Esophagus squamous epithelium (tissue), 5 donors: ENCODE results near the gene VSNL1. TPM values are rescaled to one million over a fixed set of nuclear protein-coding genes. Genes with fewer than 3 reads are reported as not detected.

Experiments
- DNase-seq: peaks from one replicate; lab custom pipeline; 2025; lab: John Stamatoyannopoulos, UW
- H3K27ac ChIP-seq, 4 donors: fragments of 200-600 bp; sonication (generic); one replicate each; pipeline ENCODE4 v1.5.1; 2016 to 2019; ENCODE audit warnings: mild to moderate bottlenecking in 1 of 4
- H3K27me3 ChIP-seq, 4 donors: fragments of 200-600 bp; sonication (generic); 1 replicate in 3 of 4; 2 replicates in 1 of 4; pipeline versions ENCODE4 v1.5.1 to v1.6.0; 2017 to 2021; ENCODE audit warnings: antibody characterized with exemption in 1 of 4
- H3K36me3 ChIP-seq, 3 donors: fragments of 200-600 bp; sonication (generic); one replicate each; pipeline ENCODE4 v1.5.1; 2016 to 2019
- H3K4me1 ChIP-seq, 3 donors: fragments of 200-600 bp; sonication (generic); one replicate each; pipeline ENCODE4 v1.5.1; 2017 to 2019
- H3K4me3 ChIP-seq, 4 donors: fragments of 200-600 bp; sonication (generic); 1 replicate in 3 of 4; 2 replicates in 1 of 4; pipeline ENCODE4 v1.5.1; 2016 to 2019; ENCODE audit warnings: mild to moderate bottlenecking in 2 of 4, moderate library complexity in 1 of 4
- H3K9me3 ChIP-seq, 3 donors: fragments of 200-600 bp; sonication (generic); one replicate each; pipeline ENCODE4 v1.5.1; 2016 to 2019
- CTCF ChIP-seq, 6 experiments: fragments of 450-650 bp in 4 of 6; fragments of 200-600 bp in 2 of 6; sonication (generic) in 2 of 6; IDR thresholded peaks; one replicate each; pipeline ENCODE4 v1.5.1; 2016 to 2019; ENCODE audit warnings: antibody characterized with exemption in 6 of 6, mild to moderate bottlenecking in 4 of 6, moderate library complexity in 4 of 6
- POLR2A ChIP-seq, 4 donors: fragments of 450-650 bp; IDR thresholded peaks; one replicate each; pipeline ENCODE4 v1.6.1; 2017; ENCODE audit warnings: antibody characterized with exemption in 4 of 4, mild to moderate bottlenecking in 4 of 4, moderate library complexity in 3 of 4
- WGBS, 2 donors: methylation state at CpG; one replicate each; pipeline ENCODE4 v1.1.5; 2018; 5-methylcytosine and 5-hydroxymethylcytosine counted together
- intact Hi-C: fragments of 100-400 bp; cut with DNase I; formaldehyde crosslinking; loops from one replicate; pipeline ENCODE4 v1.15.0; 2022
- total RNA-seq, 4 donors: library from RNA; depleted of rRNA; stranded (reverse); fragments of >200 nt; gene quantifications; one replicate each; pipeline ENCODE4 v1.1.0, GENCODE V29; 2016
- donor health status: DM: yes; HTN: yes; CAD: no.

The VSNL1 gene
- total RNA-seq, 4 donors from 2014 or later, result 39.1 to 88.3 (median 51.0) TPM

- Histone ChIP-seq H3K4me1 (peaks cover 10 to 66% (median 21%) of the 10 kb centered on the region in 3 donors), H3K36me3 (no peaks in the 10 kb centered on the region), H3K4me3 (no peak overlapping the region), H3K27me3 (no peaks in the 10 kb centered on the region), H3K27ac (peak overlapping the region; percentile 9 to 91 (median 70)), H3K9me3 (no peaks in the 10 kb centered on the region)
- WGBS, 2 donors, result 24 to 28% methylated on average over 5 to 7 of the region's 7 CpGs
- DNase-seq, result no peak
- TF ChIP-seq POLR2A (IDR thresholded peaks at IDR 0.05) (no peak), CTCF (IDR thresholded peaks at IDR 0.05) (no peak)
- intact Hi-C loops, result no loop called here
Measured at GRCh38 chr2:17594533-17595401, 54.3 kb downstream of the VSNL1 start.

GRCh38 chr2:17599617-17600016 lies 59.1 kb downstream of the VSNL1 start:
- intact Hi-C loops, result no loop called here
- no peaks in the 10 kb centered on the region for H3K9me3 ChIP-seq
- no peak for DNase-seq
- H3K4me1 ChIP-seq, result peaks cover 1 to 26% (median 4%) of the 10 kb centered on the region in 3 donors
- H3K4me3 ChIP-seq, result no peak overlapping the region
- 56 to 75% methylated on average over 1 of the region's 1 CpG for WGBS, 2 donors
- H3K27ac ChIP-seq, result peak overlapping the region in 3 of 4 donors; percentile 51 to 63 (median 53)
- TF ChIP-seq POLR2A (IDR thresholded peaks at IDR 0.05) (no peak), CTCF (IDR thresholded peaks at IDR 0.05) (no peak)
- H3K36me3 ChIP-seq, result peaks cover 0 to 14% (median 0%) of the 10 kb centered on the region in 3 donors
- H3K27me3 ChIP-seq, result no peaks in the 10 kb centered on the region

- Histone ChIP-seq H3K4me1 (peaks cover 0 to 19% (median 0%) of the 10 kb centered on the region in 3 donors), H3K27me3 (no peaks in the 10 kb centered on the region), H3K36me3 (peaks cover 0 to 14% (median 0%) of the 10 kb centered on the region in 3 donors), H3K27ac (no peak overlapping the region), H3K9me3 (no peaks in the 10 kb centered on the region), H3K4me3 (no peak overlapping the region)
- no peak for DNase-seq
- intact Hi-C loops, result no loop called here
- no peak for TF ChIP-seq CTCF (IDR thresholded peaks at IDR 0.05)
- no peak for TF ChIP-seq POLR2A (IDR thresholded peaks at IDR 0.05)
Measured at GRCh38 chr2:17600556-17601204, 60.2 kb downstream of the VSNL1 start.

GRCh38 chr2:17604050-17604449 lies 63.6 kb downstream of the VSNL1 start:
- DNase-seq, result no peak
- peak overlapping the region in 2 of 4 donors; percentile 13 to 42 for H3K27ac ChIP-seq
- no peaks in the 10 kb centered on the region for H3K9me3 ChIP-seq
- peaks cover 0 to 14% (median 0%) of the 10 kb centered on the region in 3 donors for H3K36me3 ChIP-seq
- WGBS, 2 donors, result 62 to 80% methylated on average over 3 of the region's 5 CpGs
- intact Hi-C loops, result no loop called here
- peaks cover 0 to 16% (median 0%) of the 10 kb centered on the region in 3 donors for H3K4me1 ChIP-seq
- H3K4me3 ChIP-seq, result no peak overlapping the region
- no peaks in the 10 kb centered on the region for H3K27me3 ChIP-seq
- no peak for TF ChIP-seq POLR2A (IDR thresholded peaks at IDR 0.05)
- no peak for TF ChIP-seq CTCF (IDR thresholded peaks at IDR 0.05)

GRCh38 chr2:17605696-17606095 lies 65.2 kb downstream of the VSNL1 start:
- Histone ChIP-seq H3K36me3 (peaks cover 0 to 14% (median 0%) of the 10 kb centered on the region in 3 donors), H3K4me1 (peaks cover 0 to 5% (median 0%) of the 10 kb centered on the region in 3 donors), H3K27ac (no peak overlapping the region), H3K4me3 (no peak overlapping the region), H3K9me3 (no peaks in the 10 kb centered on the region), H3K27me3 (no peaks in the 10 kb centered on the region)
- intact Hi-C loops, result no loop called here
- TF ChIP-seq CTCF (IDR thresholded peaks at IDR 0.05), result no peak
- no peak for TF ChIP-seq POLR2A (IDR thresholded peaks at IDR 0.05)
- WGBS, 2 donors, result 46 to 66% methylated on average over 4 of the region's 4 CpGs
- no peak for DNase-seq
